Pancreas (tissue), 10 donors: ENCODE results near the gene PPP4R3B. TPM values are rescaled to one million over a fixed set of nuclear protein-coding genes. Genes with fewer than 3 reads are reported as not detected.
"Not testable (repeated sequence)": the region's sequence is repeated elsewhere in the genome, so short reads cannot be mapped to it uniquely, and the experiment has no call there.

Experiments
- ATAC-seq, 4 donors: fragments of 200-7000 bp; cut with Tn5 transposase; one replicate each; pipeline versions ENCODE4 v1.8.0 to v1.9.1; 2020; ENCODE audit warnings: mild to moderate bottlenecking in 4 of 4, moderate library complexity in 4 of 4
- DNase-seq, 6 donors: peaks; one replicate each; pipeline ENCODE4 v3.0.0-alpha.2; 2020
- FAIRE-seq: peaks from 2 replicates; lab custom pipeline; 2012; peaks lifted over from hg19 to GRCh38; lab: Jason Lieb, UNC
- H3K27ac ChIP-seq, 4 donors: fragments of 200-600 bp; sonication (generic); 1 replicate in 3 of 4; 2 replicates in 1 of 4; pipeline versions ENCODE4 v1.5.0 to v1.8.0; 2020
- H3K27me3 ChIP-seq, 4 donors: fragments of 200-600 bp; one replicate each; pipeline ENCODE4 v1.8.0; 2021
- H3K36me3 ChIP-seq, 3 donors: fragments of 200-600 bp; sonication (generic) in 1 of 3; one replicate each; pipeline versions ENCODE4 v1.5.0 to v1.8.0; 2020 to 2021
- H3K4me1 ChIP-seq, 3 donors: fragments of 200-600 bp; one replicate each; pipeline ENCODE4 v1.8.0; 2021
- H3K4me3 ChIP-seq, 4 donors: fragments of 200-600 bp; sonication (generic) in 2 of 4; one replicate each; pipeline versions ENCODE4 v1.5.0 to v1.8.0; 2020 to 2021
- H3K9me3 ChIP-seq, 4 donors: fragments of 200-600 bp; one replicate each; pipeline ENCODE4 v1.8.0; 2021
- CTCF ChIP-seq, 4 donors: fragments of 200-600 bp; sonication (generic) in 3 of 4; IDR thresholded peaks; one replicate each; pipeline versions ENCODE4 v1.5.0 to v1.8.0; 2021; ENCODE audit warnings: antibody characterized with exemption in 4 of 4
- WGBS, 2 donors: extraction: QIAGEN DNeasy Blood & Tissue Kit; methylation state at CpG; one replicate each; pipeline ENCODE4 v1.1.7; 2013; 5-methylcytosine and 5-hydroxymethylcytosine counted together
- intact Hi-C, 3 donors: fragments of 100-400 bp; cut with DNase I; formaldehyde crosslinking; loops; one replicate each; pipeline versions ENCODE4 v1.11.1 to v1.14.2; 2022
- polyA plus RNA-seq, 2 donors: library from polyadenylated mRNA; stranded (reverse); fragments of 200-250 nt; gene quantifications; one replicate each; pipeline ENCODE4 v1.2.3, GENCODE V29; 2013
- total RNA-seq, 6 donors: library from RNA; stranded (reverse); fragmentation: NEBNext Ultra II Directional in 4 of 6; extraction: Animal tissue kit (Norgen Biotek cat#: 25700) in 4 of 6; gene quantifications; one replicate each; pipeline versions ENCODE4 v1.2.1 to v1.2.4, GENCODE V29; 2021 to 2023
- donor health status: healthy with polysubstance abuse.
- donor health status: DM: no; HTN: no; CAD: no; lungs with moderate emphysema.
- donor health status: DM: no; HTN: no; CAD: no.
- donor health status: control.
- donor health status: control.
- donor health status: Bipolar disorder and iron deficiency.
- donor health status: DM: yes; HTN: yes; CAD: no.
- donor health status: DM: no; HTN: no; CAD: no.
- donor health status: DM: no; HTN: no; CAD: no.
- donor health status: DM: yes; HTN: yes; CAD: no.

Gene PPP4R3B
- total and polyA plus RNA-seq, 8 donors, result 13.7 to 59.1 (median 33.5) TPM

- 96 to 97% methylated on average over 9 of the region's 9 CpGs for WGBS, 2 donors
- intact Hi-C loops, result no loop called here
- Histone ChIP-seq H3K27ac (peak overlapping the region in 1 of 4 donors; percentile 4), H3K27me3 (no peaks in the 10 kb centered on the region), H3K36me3 (peaks cover 0 to 33% (median 6%) of the 10 kb centered on the region in 3 donors), H3K4me1 (peaks cover 0 to 7% (median 0%) of the 10 kb centered on the region in 3 donors), H3K9me3 (no peaks in the 10 kb centered on the region), H3K4me3 (no peak overlapping the region)
- TF ChIP-seq CTCF (IDR thresholded peaks at IDR 0.05), result no peak
- ATAC-seq (no peak), DNase-seq (no peak), FAIRE-seq (no peak)
Observed at GRCh38 chr2:55556809-55557208, 60.6 kb downstream of the PPP4R3B start.

- H3K27me3 ChIP-seq, result no peaks in the 10 kb centered on the region
- peaks cover 0 to 26% (median 6%) of the 10 kb centered on the region in 3 donors for H3K36me3 ChIP-seq
- no peaks in the 10 kb centered on the region for H3K9me3 ChIP-seq
- intact Hi-C loops, result no loop called here
- H3K4me1 ChIP-seq, result peaks cover 0 to 7% (median 0%) of the 10 kb centered on the region in 3 donors
- H3K4me3 ChIP-seq, result no peak overlapping the region
- DNase-seq (no peak), FAIRE-seq (no peak), ATAC-seq (peak in 3 of 4 donors; percentile 69 to 81 (median 74))
- no peak for TF ChIP-seq CTCF (IDR thresholded peaks at IDR 0.05)
- peak overlapping the region in 2 of 4 donors; percentile 3 to 12 for H3K27ac ChIP-seq
Observed at GRCh38 chr2:55555977-55556376, 61.4 kb downstream of the PPP4R3B start.

- intact Hi-C loops, result no loop called here
- ATAC-seq (no peak), DNase-seq (no peak), FAIRE-seq (no peak)
- Histone ChIP-seq H3K4me3 (no peak overlapping the region), H3K9me3 (no peaks in the 10 kb centered on the region), H3K36me3 (peaks cover 0 to 22% (median 6%) of the 10 kb centered on the region in 3 donors), H3K27me3 (no peaks in the 10 kb centered on the region), H3K27ac (no peak overlapping the region), H3K4me1 (peaks cover 0 to 7% (median 0%) of the 10 kb centered on the region in 3 donors)
- no peak for TF ChIP-seq CTCF (IDR thresholded peaks at IDR 0.05)
- 94 to 95% methylated on average over 3 of the region's 3 CpGs for WGBS, 2 donors
Observed at GRCh38 chr2:55553321-55553720, 64.1 kb downstream of the PPP4R3B start.

GRCh38 chr2:55550368-55551102 lies 66.9 kb downstream of the PPP4R3B start:
- FAIRE-seq, result no peak
- 78 to 81% methylated on average over 4 of the region's 4 CpGs for WGBS, 2 donors

GRCh38 chr2:55547679-55548078 lies 69.7 kb downstream of the PPP4R3B start:
- H3K36me3 ChIP-seq, result peaks cover 0 to 24% (median 4%) of the 10 kb centered on the region in 3 donors
- ATAC-seq, FAIRE-seq, H3K9me3 ChIP-seq, intact Hi-C loops, H3K4me3 ChIP-seq, H3K4me1 ChIP-seq, H3K27me3 ChIP-seq, H3K27ac ChIP-seq, DNase-seq: not testable (repeated sequence)
- WGBS, 2 donors, result 97 to 98% methylated on average over 8 of the region's 8 CpGs

More at GRCh38 chr2:55550368-55551102, 66.9 kb downstream of the PPP4R3B start:
- DNase-seq, result no peak
- intact Hi-C loops, result no loop called here
- no peaks in the 10 kb centered on the region for H3K4me1 ChIP-seq
- no peaks in the 10 kb centered on the region for H3K27me3 ChIP-seq
- no peak overlapping the region for H3K27ac ChIP-seq
- H3K4me3 ChIP-seq, result no peak overlapping the region
- H3K36me3 ChIP-seq, result peaks cover 0 to 13% (median 4%) of the 10 kb centered on the region in 3 donors
- H3K9me3 ChIP-seq, result no peaks in the 10 kb centered on the region
- ATAC-seq, result no peak
- TF ChIP-seq CTCF (IDR thresholded peaks at IDR 0.05), result no peak
